ENCODE data around the gene TLE1. TPM values are rescaled to one million over a fixed set of nuclear protein-coding genes. Genes with fewer than 3 reads are reported as not detected.

TLE1 gene
- total RNA-seq, 1 donor from 2014 or later, result 32.2 TPM

Small RNAs within 50 kb of the gene (small RNA-seq; reads per million reads assigned to genes)
- not detected for gene RNU6-1035P

Other genes with a start within 250 kb of the TLE1 start
- gene SPATA31D4, start 238.9 kb upstream of the TLE1 start, total RNA-seq, result not detected

All from frontal cortex (tissue), 1 donor.